Measurements from ENCODE around the gene BTG2.

The BTG2 gene

DNA sequence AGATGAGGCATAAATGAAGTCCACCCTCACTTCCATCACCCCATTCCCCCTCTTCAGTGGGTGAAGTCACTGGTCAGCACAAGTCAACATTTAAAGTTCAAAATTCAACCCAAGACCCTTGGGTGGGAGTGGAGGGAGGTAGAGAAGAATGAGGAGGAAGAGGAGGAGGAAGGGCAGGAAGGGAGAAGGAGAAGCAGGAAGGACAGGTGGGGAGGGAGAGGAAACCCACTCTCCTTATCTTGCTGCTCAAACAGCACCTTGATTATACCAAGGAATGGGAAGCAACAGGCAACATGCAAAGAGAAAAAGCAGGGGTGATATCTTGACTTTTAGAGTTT lies 4.0 kb upstream of the BTG2 start:
- DNase-seq = no peak
- Histone ChIP-seq H3K4ac (ENCODE audit: low read depth, low read length) (no peak overlapping the region), H3K4me2 (ENCODE audit: low read length) (no peak overlapping the region), H3K27me3 (ENCODE audit: insufficient read depth, low read length, poor library complexity) (no peaks in the 10 kb centered on the region), H2BK5ac (ENCODE audit: low read length) (no peak overlapping the region), H3K4me3 (ENCODE audit: low read length) (no peak overlapping the region), H3K36me3 (ENCODE audit: control insufficient read depth, insufficient read depth, low read length) (no peaks in the 10 kb centered on the region), H3K79me2 (ENCODE audit: control insufficient read depth, insufficient read depth, low read length) (no peaks in the 10 kb centered on the region), H3K79me1 (ENCODE audit: low read length) (no peaks in the 10 kb centered on the region), H2BK120ac (ENCODE audit: low read depth, low read length) (no peak overlapping the region), H4K5ac (ENCODE audit: low read length) (no peak overlapping the region), H3K23ac (ENCODE audit: low read length) (no peak overlapping the region), H2AK5ac (ENCODE audit: low read length) (no peak overlapping the region), H3K4me1 (ENCODE audit: control insufficient read depth, low read depth, low read length) (peaks cover 3% of the 10 kb centered on the region), H3K9ac (ENCODE audit: low read length) (no peak overlapping the region), H3K18ac (ENCODE audit: low read length) (no peak overlapping the region), H2BK15ac (replicated peaks; ENCODE audit: low read depth) (no peak overlapping the region), H4K8ac (ENCODE audit: low read depth, low read length) (no peak overlapping the region), H3K56ac (ENCODE audit: low read length) (no peak overlapping the region), H3K27ac (ENCODE audit: low read depth, low read length) (no peak overlapping the region)

DNA sequence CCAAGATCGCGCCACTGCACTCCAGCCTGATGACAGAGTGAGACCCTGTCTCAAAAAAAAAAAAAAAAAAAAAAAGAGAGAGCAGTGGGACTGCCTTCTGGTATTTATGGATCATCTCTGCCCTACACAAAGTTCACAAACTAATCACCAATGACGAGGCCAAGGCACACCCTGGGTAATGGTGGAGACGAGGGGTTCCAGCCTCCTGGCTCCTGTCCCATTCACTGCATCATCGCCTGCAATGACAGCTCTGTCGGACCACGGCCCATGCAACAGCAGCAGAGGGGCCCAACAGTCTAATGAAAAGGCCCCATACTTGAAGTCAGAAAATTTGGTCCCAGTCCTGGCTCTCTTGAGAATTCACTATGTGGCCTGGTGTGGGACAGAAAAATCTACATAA lies 2.9 kb upstream of the BTG2 start:
- Histone ChIP-seq H3K79me2 (ENCODE audit: control insufficient read depth, insufficient read depth, low read length) (no peaks in the 10 kb centered on the region), H3K27me3 (ENCODE audit: insufficient read depth, low read length, poor library complexity) (no peaks in the 10 kb centered on the region), H3K36me3 (ENCODE audit: control insufficient read depth, insufficient read depth, low read length) (no peaks in the 10 kb centered on the region), H2BK120ac (ENCODE audit: low read depth, low read length) (no peak overlapping the region), H3K27ac (ENCODE audit: low read depth, low read length) (no peak overlapping the region), H3K56ac (ENCODE audit: low read length) (no peak overlapping the region), H4K8ac (ENCODE audit: low read depth, low read length) (no peak overlapping the region), H2AK5ac (ENCODE audit: low read length) (no peak overlapping the region), H3K4me3 (ENCODE audit: low read length) (no peak overlapping the region), H3K4me1 (ENCODE audit: control insufficient read depth, low read depth, low read length) (peaks cover 8% of the 10 kb centered on the region), H3K79me1 (ENCODE audit: low read length) (no peaks in the 10 kb centered on the region), H3K4me2 (ENCODE audit: low read length) (no peak overlapping the region), H2BK5ac (ENCODE audit: low read length) (no peak overlapping the region), H3K4ac (ENCODE audit: low read depth, low read length) (no peak overlapping the region), H3K23ac (ENCODE audit: low read length) (no peak overlapping the region), H2BK15ac (replicated peaks; ENCODE audit: low read depth) (no peak overlapping the region), H3K18ac (ENCODE audit: low read length) (no peak overlapping the region), H4K5ac (ENCODE audit: low read length) (no peak overlapping the region), H3K9ac (ENCODE audit: low read length) (no peak overlapping the region)
- DNase-seq = no peak
- WGBS (ENCODE audit: extremely low coverage, insufficient coverage, low lambda C conversion rate) = no CpG with 5 or more reads among the region's 7 CpGs

DNA sequence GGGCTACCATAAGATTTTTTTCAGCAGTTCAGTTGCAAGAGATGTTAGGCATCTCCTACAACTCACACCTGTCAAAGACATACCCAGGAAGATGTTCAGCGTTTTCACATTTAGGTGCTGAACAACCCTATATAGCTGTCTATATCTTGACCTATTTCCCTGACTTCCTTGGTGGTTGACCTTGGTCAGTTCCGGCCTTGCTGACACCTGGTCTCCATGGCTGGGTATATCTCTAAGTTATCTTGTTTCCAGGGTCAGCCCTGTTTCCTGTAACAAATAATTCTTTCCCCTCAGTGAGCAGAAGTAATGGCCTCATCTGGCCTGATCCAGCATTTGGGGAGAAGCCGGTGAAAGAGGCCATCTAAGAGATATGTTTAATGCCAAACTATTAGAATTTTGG lies 2.4 kb upstream of the BTG2 start:
- no peak overlapping the region for H2BK120ac ChIP-seq (ENCODE audit: low read depth, low read length)
- H3K36me3 ChIP-seq (ENCODE audit: control insufficient read depth, insufficient read depth, low read length) = no peaks in the 10 kb centered on the region
- H3K27me3 ChIP-seq (ENCODE audit: insufficient read depth, low read length, poor library complexity) = no peaks in the 10 kb centered on the region
- no peaks in the 10 kb centered on the region for H3K79me2 ChIP-seq (ENCODE audit: control insufficient read depth, insufficient read depth, low read length)
- no peak overlapping the region for H4K5ac ChIP-seq (ENCODE audit: low read length)
- H2BK15ac ChIP-seq (replicated peaks; ENCODE audit: low read depth) = no peak overlapping the region
- no peaks in the 10 kb centered on the region for H3K79me1 ChIP-seq (ENCODE audit: low read length)
- H3K18ac ChIP-seq (ENCODE audit: low read length) = no peak overlapping the region
- no peak for DNase-seq
- no peak overlapping the region for H3K23ac ChIP-seq (ENCODE audit: low read length)
- H3K56ac ChIP-seq (ENCODE audit: low read length) = no peak overlapping the region
- H3K4ac ChIP-seq (ENCODE audit: low read depth, low read length) = no peak overlapping the region
- no CpG with 5 or more reads among the region's 3 CpGs for WGBS (ENCODE audit: extremely low coverage, insufficient coverage, low lambda C conversion rate)
- no peak overlapping the region for H3K9ac ChIP-seq (ENCODE audit: low read length)
- H2AK5ac ChIP-seq (ENCODE audit: low read length) = no peak overlapping the region
- H4K8ac ChIP-seq (ENCODE audit: low read depth, low read length) = no peak overlapping the region
- H2BK5ac ChIP-seq (ENCODE audit: low read length) = no peak overlapping the region
- no peak overlapping the region for H3K4me2 ChIP-seq (ENCODE audit: low read length)
- H3K4me1 ChIP-seq (ENCODE audit: control insufficient read depth, low read depth, low read length) = peaks cover 9% of the 10 kb centered on the region
- H3K27ac ChIP-seq (ENCODE audit: low read depth, low read length) = no peak overlapping the region
- no peak overlapping the region for H3K4me3 ChIP-seq (ENCODE audit: low read length)

DNA sequence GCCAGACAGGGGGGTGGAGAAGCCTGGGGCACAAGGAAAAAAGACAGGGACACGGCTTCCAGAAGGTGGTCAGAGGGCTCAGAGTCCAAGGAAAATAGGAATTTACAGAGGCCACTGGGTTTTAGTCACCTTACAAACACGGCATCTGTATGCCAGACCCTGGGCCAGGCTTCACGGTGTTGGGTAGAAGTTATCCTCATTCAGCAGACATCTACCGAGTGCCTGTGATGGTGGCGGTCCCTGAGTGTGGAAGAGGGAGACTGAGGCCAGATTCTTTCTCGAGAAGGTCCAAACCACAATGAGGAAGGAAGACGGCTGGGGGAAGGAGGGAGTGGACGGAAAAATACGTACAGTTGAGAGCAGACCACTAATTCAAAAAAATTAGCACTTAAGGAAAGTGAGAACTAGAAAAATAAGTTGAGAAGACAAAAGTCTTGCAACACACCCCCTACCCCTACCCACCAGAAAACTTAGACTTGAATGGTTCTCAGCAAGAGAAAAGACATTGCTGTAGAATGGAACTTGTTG lies 864 bp upstream of the BTG2 start:
- H3K18ac ChIP-seq (ENCODE audit: low read length) = no peak overlapping the region
- peak overlapping the region; percentile 69 for H3K4me2 ChIP-seq (ENCODE audit: low read length)
- H3K27ac ChIP-seq (ENCODE audit: low read depth, low read length) = no peak overlapping the region
- no peak overlapping the region for H3K23ac ChIP-seq (ENCODE audit: low read length)
- H4K5ac ChIP-seq (ENCODE audit: low read length) = no peak overlapping the region
- peak overlapping the region; percentile 69 for H3K9ac ChIP-seq (ENCODE audit: low read length)
- H2BK5ac ChIP-seq (ENCODE audit: low read length) = no peak overlapping the region
- H2AK5ac ChIP-seq (ENCODE audit: low read length) = no peak overlapping the region
- H4K8ac ChIP-seq (ENCODE audit: low read depth, low read length) = no peak overlapping the region
- no peaks in the 10 kb centered on the region for H3K27me3 ChIP-seq (ENCODE audit: insufficient read depth, low read length, poor library complexity)
- no peak overlapping the region for H2BK15ac ChIP-seq (replicated peaks; ENCODE audit: low read depth)
- no peak for DNase-seq
- peaks cover 19% of the 10 kb centered on the region for H3K4me1 ChIP-seq (ENCODE audit: control insufficient read depth, low read depth, low read length)
- H3K79me1 ChIP-seq (ENCODE audit: low read length) = no peaks in the 10 kb centered on the region
- H2BK120ac ChIP-seq (ENCODE audit: low read depth, low read length) = no peak overlapping the region
- WGBS (ENCODE audit: extremely low coverage, insufficient coverage, low lambda C conversion rate) = no CpG with 5 or more reads among the region's 9 CpGs
- H3K79me2 ChIP-seq (ENCODE audit: control insufficient read depth, insufficient read depth, low read length) = no peaks in the 10 kb centered on the region
- no peaks in the 10 kb centered on the region for H3K36me3 ChIP-seq (ENCODE audit: control insufficient read depth, insufficient read depth, low read length)
- no peak overlapping the region for H3K4me3 ChIP-seq (ENCODE audit: low read length)
- H3K4ac ChIP-seq (ENCODE audit: low read depth, low read length) = no peak overlapping the region
- H3K56ac ChIP-seq (ENCODE audit: low read length) = peak overlapping the region; percentile 86

DNA sequence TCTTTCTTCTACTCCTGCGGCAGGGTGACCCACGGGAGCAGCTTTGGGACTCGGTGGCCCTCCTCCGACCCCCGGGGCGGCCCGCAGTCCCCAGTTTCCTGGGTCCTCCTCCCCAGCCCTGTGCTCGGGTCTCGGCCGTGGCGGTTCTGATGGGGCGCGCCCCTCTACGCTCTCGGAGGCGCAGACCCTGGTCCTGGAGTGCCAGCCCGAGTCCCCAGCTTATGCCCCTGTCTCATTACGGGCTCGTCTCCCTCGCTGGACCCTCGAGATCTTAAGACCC lies 430 bp downstream of the BTG2 start:
- Histone ChIP-seq H2BK15ac (replicated peaks; ENCODE audit: low read depth) (no peak overlapping the region), H3K4ac (ENCODE audit: low read depth, low read length) (peak overlapping the region; percentile 64), H3K27ac (ENCODE audit: low read depth, low read length) (no peak overlapping the region), H3K36me3 (ENCODE audit: control insufficient read depth, insufficient read depth, low read length) (no peaks in the 10 kb centered on the region), H3K4me1 (ENCODE audit: control insufficient read depth, low read depth, low read length) (peaks cover 19% of the 10 kb centered on the region), H4K5ac (ENCODE audit: low read length) (no peak overlapping the region), H3K4me2 (ENCODE audit: low read length) (peak overlapping the region; percentile 39), H2AK5ac (ENCODE audit: low read length) (no peak overlapping the region), H3K9ac (ENCODE audit: low read length) (peak overlapping the region; percentile 81), H3K4me3 (ENCODE audit: low read length) (peak overlapping the region; percentile 60), H4K8ac (ENCODE audit: low read depth, low read length) (no peak overlapping the region), H3K27me3 (ENCODE audit: insufficient read depth, low read length, poor library complexity) (no peaks in the 10 kb centered on the region), H3K79me2 (ENCODE audit: control insufficient read depth, insufficient read depth, low read length) (no peaks in the 10 kb centered on the region), H3K56ac (ENCODE audit: low read length) (peak overlapping the region; percentile 92), H2BK5ac (ENCODE audit: low read length) (no peak overlapping the region), H3K18ac (ENCODE audit: low read length) (peak overlapping the region; percentile 30), H2BK120ac (ENCODE audit: low read depth, low read length) (no peak overlapping the region), H3K23ac (ENCODE audit: low read length) (no peak overlapping the region), H3K79me1 (ENCODE audit: low read length) (no peaks in the 10 kb centered on the region)
- no CpG with 5 or more reads among the region's 21 CpGs for WGBS (ENCODE audit: extremely low coverage, insufficient coverage, low lambda C conversion rate)
- no peak for DNase-seq

DNA sequence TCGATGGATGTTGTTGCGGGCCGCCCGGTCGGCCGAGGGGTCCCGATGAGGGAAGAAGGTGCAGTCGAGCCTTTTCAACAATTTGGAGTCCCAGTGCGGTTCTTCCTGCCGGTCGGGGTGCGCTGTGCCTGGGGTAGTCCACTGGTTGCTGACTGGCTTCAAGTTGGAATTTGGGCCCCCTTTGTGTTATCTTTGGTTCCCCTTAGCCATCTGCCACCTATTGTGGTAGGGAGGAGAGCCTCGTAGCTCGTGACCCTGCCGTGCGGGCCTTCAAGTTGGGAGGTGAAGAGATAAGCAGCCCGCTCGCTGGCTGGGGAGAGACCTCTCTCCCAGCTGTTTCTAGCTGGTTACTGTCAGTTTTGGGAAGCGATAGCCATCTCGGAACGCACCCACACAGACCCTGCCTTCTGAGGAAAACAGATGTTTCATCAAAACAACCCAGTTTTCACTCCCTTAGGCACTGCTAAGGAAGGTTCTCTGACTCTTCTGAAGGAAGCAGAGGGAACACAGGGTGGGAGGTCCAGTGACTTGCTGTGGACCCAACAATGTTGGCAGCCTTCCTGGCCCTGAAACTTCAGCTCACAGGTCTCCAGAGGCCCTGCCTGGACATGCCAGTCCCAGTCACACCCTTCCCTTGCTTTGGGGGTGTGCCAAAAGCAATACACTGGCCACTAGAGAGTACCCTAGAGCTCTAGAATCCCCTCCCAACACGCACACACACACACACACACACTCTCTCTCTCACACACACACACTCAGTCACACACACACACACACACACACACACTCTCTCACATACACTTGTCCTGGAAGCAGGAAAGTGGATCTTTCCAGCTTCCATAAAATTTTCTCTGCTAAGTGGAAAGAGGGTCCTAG lies 1.0 kb downstream of the BTG2 start:
- peak overlapping the region; percentile 81 for H3K9ac ChIP-seq (ENCODE audit: low read length)
- H4K5ac ChIP-seq (ENCODE audit: low read length) = no peak overlapping the region
- H2BK120ac ChIP-seq (ENCODE audit: low read depth, low read length) = no peak overlapping the region
- WGBS (ENCODE audit: extremely low coverage, insufficient coverage, low lambda C conversion rate) = no CpG with 5 or more reads among the region's 22 CpGs
- no peak overlapping the region for H2AK5ac ChIP-seq (ENCODE audit: low read length)
- peak; percentile 60 for DNase-seq
- H3K4me1 ChIP-seq (ENCODE audit: control insufficient read depth, low read depth, low read length) = peaks cover 19% of the 10 kb centered on the region
- H3K79me1 ChIP-seq (ENCODE audit: low read length) = no peaks in the 10 kb centered on the region
- H3K4me2 ChIP-seq (ENCODE audit: low read length) = peak overlapping the region; percentile 39
- H3K56ac ChIP-seq (ENCODE audit: low read length) = peak overlapping the region; percentile 92
- no peaks in the 10 kb centered on the region for H3K79me2 ChIP-seq (ENCODE audit: control insufficient read depth, insufficient read depth, low read length)
- no peak overlapping the region for H3K4ac ChIP-seq (ENCODE audit: low read depth, low read length)
- H3K27me3 ChIP-seq (ENCODE audit: insufficient read depth, low read length, poor library complexity) = no peaks in the 10 kb centered on the region
- H2BK5ac ChIP-seq (ENCODE audit: low read length) = no peak overlapping the region
- H4K8ac ChIP-seq (ENCODE audit: low read depth, low read length) = no peak overlapping the region
- H3K18ac ChIP-seq (ENCODE audit: low read length) = peak overlapping the region; percentile 30
- H3K4me3 ChIP-seq (ENCODE audit: low read length) = peak overlapping the region; percentile 60
- no peaks in the 10 kb centered on the region for H3K36me3 ChIP-seq (ENCODE audit: control insufficient read depth, insufficient read depth, low read length)
- no peak overlapping the region for H2BK15ac ChIP-seq (replicated peaks; ENCODE audit: low read depth)
- H3K27ac ChIP-seq (ENCODE audit: low read depth, low read length) = no peak overlapping the region
- H3K23ac ChIP-seq (ENCODE audit: low read length) = no peak overlapping the region

Data from mesendoderm (in vitro differentiated cells).